Osteoblast (primary cell): ENCODE data around the gene CRHR2. TPM values are rescaled to one million over a fixed set of nuclear protein-coding genes. Genes with fewer than 3 reads are reported as not detected.

ENCODE experiments used
- DNase-seq: peaks from one replicate; pipeline ENCODE4 v3.0.0; 2011; ENCODE audit warnings: low spot score, mixed read lengths; ENCODE audit not compliant: insufficient read length; ENCODE audit errors: missing footprints
- H2AFZ ChIP-seq: 2 replicates; pipeline ENCODE4 v1.6.0; 2011; ENCODE audit warnings: mild to moderate bottlenecking, low read length
- H3K27ac ChIP-seq: 2 replicates; pipeline ENCODE4 v1.5.1; 2011; ENCODE audit warnings: mild to moderate bottlenecking, low read depth, low read length, moderate library complexity
- H3K27me3 ChIP-seq: 2 replicates; pipeline ENCODE4 v1.6.0; 2012; ENCODE audit warnings: mild to moderate bottlenecking, control low read depth, inconsistent platforms, low read length, moderate library complexity; ENCODE audit not compliant: insufficient read depth
- H3K36me3 ChIP-seq: 2 replicates; pipeline ENCODE4 v1.5.1; 2011; ENCODE audit warnings: mild to moderate bottlenecking, low read length, control low read depth, moderate library complexity; ENCODE audit not compliant: insufficient read depth
- H3K4me1 ChIP-seq: 2 replicates; pipeline ENCODE4 v1.5.1; 2011; ENCODE audit warnings: mild to moderate bottlenecking, low read length, control low read depth, moderate library complexity; ENCODE audit not compliant: insufficient read depth
- H3K4me2 ChIP-seq: 2 replicates; pipeline ENCODE4 v1.6.0; 2011; ENCODE audit warnings: mild to moderate bottlenecking, low read length; ENCODE audit not compliant: insufficient read depth
- H3K4me3 ChIP-seq: fragments of 200-600 bp; sonication (generic); 3 replicates; pipeline ENCODE4 v1.5.1; 2012; ENCODE audit warnings: mild to moderate bottlenecking, low read length, inconsistent platforms; ENCODE audit not compliant: insufficient read depth
- H3K79me2 ChIP-seq: 2 replicates; pipeline ENCODE4 v1.6.0; 2012; ENCODE audit warnings: mild to moderate bottlenecking, low read length, control low read depth, inconsistent platforms; ENCODE audit not compliant: insufficient read depth
- H3K9me3 ChIP-seq: 2 replicates; pipeline ENCODE4 v1.5.1; 2011; ENCODE audit warnings: low read depth, low read length, control low read depth
- H4K20me1 ChIP-seq: 2 replicates; pipeline ENCODE4 v1.6.0; 2012; ENCODE audit warnings: mild to moderate bottlenecking, low read length, control low read depth; ENCODE audit not compliant: insufficient read depth
- total RNA-seq: library from RNA; depleted of rRNA; stranded (reverse); fragments of >200 nt; gene quantifications from 2 replicates; pipeline ENCODE4 v1.2.3, GENCODE V29; 2012
- TF ChIP-seq, protein P1 (sequence below): IDR thresholded peaks from 2 replicates; pipeline ENCODE4 v1.5.1; 2011; ENCODE audit warnings: mild to moderate bottlenecking, low read depth, low read length, moderate library complexity; ENCODE audit errors: extremely low read depth

The CRHR2 gene
- total RNA-seq, 1 donor: not detected

DNA sequence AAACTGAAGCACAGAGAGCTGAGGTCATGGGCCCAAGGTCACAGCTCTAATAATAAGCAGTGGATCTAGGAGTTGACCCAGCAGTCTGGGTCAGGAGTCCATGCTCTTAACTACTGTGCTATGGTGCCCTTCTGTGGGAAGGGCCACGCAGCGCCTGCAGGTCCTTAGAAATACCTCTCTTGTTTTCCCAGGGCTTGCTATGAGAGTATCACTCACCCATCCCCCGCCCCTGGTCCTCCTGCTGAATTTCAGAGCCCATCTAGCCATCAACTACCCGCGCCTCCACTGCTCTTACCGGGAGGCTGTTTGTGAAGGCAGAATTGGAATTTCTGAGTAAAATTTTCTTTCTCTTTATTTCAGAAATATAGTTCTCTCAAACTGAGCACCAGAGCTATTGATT lies 27.3 kb upstream of the CRHR2 start:
- DNase-seq: no peak
- Histone ChIP-seq H3K9me3 (no peaks in the 10 kb centered on the region), H3K27me3 (peaks cover 11% of the 10 kb centered on the region), H3K4me2 (no peak overlapping the region), H3K4me1 (no peaks in the 10 kb centered on the region), H3K79me2 (no peaks in the 10 kb centered on the region), H3K4me3 (no peak overlapping the region), H2AFZ (no peak overlapping the region), H3K27ac (no peak overlapping the region), H3K36me3 (no peaks in the 10 kb centered on the region), H4K20me1 (no peaks in the 10 kb centered on the region)
- TF ChIP-seq, protein P1, sequence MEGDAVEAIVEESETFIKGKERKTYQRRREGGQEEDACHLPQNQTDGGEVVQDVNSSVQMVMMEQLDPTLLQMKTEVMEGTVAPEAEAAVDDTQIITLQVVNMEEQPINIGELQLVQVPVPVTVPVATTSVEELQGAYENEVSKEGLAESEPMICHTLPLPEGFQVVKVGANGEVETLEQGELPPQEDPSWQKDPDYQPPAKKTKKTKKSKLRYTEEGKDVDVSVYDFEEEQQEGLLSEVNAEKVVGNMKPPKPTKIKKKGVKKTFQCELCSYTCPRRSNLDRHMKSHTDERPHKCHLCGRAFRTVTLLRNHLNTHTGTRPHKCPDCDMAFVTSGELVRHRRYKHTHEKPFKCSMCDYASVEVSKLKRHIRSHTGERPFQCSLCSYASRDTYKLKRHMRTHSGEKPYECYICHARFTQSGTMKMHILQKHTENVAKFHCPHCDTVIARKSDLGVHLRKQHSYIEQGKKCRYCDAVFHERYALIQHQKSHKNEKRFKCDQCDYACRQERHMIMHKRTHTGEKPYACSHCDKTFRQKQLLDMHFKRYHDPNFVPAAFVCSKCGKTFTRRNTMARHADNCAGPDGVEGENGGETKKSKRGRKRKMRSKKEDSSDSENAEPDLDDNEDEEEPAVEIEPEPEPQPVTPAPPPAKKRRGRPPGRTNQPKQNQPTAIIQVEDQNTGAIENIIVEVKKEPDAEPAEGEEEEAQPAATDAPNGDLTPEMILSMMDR: no peak

DNA sequence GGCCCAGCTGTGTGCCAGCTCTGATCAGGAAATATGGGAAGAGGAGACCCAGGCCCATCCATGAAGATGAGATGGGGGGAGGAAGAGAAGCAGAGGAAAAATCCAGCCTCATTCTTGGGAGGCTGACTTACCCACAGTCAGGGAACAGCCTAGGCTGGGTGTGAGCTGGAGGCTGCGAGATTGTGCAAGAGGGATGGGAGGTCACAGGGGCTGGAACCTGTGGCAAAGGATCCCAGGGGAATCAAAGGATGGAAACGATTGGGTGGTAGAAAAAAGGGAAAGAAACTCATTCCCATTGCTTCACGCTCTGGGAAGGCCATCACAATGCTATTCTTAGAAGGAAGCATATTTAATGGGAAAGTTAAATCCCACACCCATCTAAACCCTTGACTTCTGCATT lies 26.7 kb upstream of the CRHR2 start:
- H3K36me3 ChIP-seq: no peaks in the 10 kb centered on the region
- peak; percentile 90 for DNase-seq
- peaks cover 8% of the 10 kb centered on the region for H3K27me3 ChIP-seq
- no peak overlapping the region for H2AFZ ChIP-seq
- no peak overlapping the region for H3K4me2 ChIP-seq
- no peaks in the 10 kb centered on the region for H4K20me1 ChIP-seq
- H3K79me2 ChIP-seq: no peaks in the 10 kb centered on the region
- no peak overlapping the region for H3K4me3 ChIP-seq
- no peak overlapping the region for H3K27ac ChIP-seq
- H3K9me3 ChIP-seq: no peaks in the 10 kb centered on the region
- no peaks in the 10 kb centered on the region for H3K4me1 ChIP-seq
- TF ChIP-seq, protein P1: no peak

DNA sequence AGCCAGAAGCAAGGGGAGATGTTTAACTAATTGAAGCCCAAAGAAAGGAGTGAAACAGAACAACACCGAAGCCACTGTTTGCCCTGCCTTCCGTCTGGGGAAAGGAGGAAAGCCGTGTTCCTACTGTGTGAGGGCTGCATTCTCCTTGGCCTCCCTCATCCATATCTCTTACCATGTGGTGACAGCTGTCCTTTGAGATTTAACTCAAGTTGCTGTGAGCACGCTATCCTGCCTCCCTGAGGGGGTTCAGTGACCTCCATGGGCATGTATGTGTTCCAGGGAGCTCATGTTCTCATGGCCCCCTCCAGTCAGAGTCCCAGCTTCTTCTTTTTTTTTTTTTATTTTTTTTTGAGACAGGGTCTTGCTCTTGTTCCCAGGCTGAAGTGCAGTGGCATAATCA lies 26.2 kb upstream of the CRHR2 start:
- Histone ChIP-seq H3K27ac (no peak overlapping the region), H3K4me3 (no peak overlapping the region), H3K4me1 (no peaks in the 10 kb centered on the region), H3K36me3 (no peaks in the 10 kb centered on the region), H3K79me2 (no peaks in the 10 kb centered on the region), H3K4me2 (no peak overlapping the region), H2AFZ (no peak overlapping the region), H3K27me3 (peaks cover 8% of the 10 kb centered on the region), H3K9me3 (no peaks in the 10 kb centered on the region), H4K20me1 (no peaks in the 10 kb centered on the region)
- TF ChIP-seq, protein P1: no peak
- peak; percentile 56 for DNase-seq

DNA sequence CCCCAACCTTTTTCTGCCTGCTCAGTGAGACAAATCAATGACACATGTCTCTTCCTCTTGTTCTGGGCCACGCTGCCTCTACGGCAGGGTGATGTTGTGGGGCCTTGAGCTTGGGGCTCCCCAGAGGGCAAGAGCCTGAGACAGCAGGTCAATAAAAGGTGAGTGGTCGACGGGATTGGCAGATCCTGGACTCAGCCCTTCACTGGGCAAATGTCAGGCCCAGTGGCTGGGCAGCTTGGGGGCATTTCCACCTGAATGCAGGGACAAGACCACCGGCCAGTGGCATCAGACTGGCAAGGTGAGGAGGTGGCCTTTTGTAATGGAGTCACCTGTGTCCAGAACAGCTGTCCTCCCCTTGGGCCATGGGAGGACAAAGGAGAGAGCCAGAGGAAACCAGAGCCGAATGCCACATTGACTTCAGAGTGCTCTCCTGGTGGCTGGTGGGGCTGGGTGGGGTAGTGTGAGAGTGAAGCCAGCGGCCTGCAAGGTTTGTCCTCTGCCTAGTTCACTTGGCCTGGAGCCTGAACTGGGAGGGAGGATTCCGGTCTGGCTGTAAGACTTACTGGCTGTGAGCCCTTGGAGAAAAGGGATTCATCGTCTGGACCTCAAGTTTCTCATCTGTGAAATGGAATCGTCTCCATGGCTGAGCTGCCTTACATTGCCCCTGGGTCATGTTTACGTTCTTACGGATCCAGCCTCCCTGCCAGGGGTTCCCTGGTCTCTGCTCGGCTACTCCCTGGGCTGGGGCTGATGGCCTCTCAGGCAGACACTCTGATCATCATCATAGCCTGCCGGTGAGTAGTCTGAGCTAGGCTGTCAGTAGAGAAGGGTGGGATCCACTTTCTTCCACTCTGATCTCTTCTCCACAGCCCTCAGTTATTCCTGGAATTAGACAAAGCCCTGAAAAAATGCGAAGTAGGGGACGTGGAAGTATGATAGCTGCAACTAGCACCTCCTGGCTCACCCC lies 25.4 kb upstream of the CRHR2 start:
- peaks cover 11% of the 10 kb centered on the region for H3K27me3 ChIP-seq
- no peaks in the 10 kb centered on the region for H3K9me3 ChIP-seq
- DNase-seq: peak; percentile 66
- no peak overlapping the region for H2AFZ ChIP-seq
- H3K4me3 ChIP-seq: no peak overlapping the region
- TF ChIP-seq, protein P1: no peak
- no peaks in the 10 kb centered on the region for H3K79me2 ChIP-seq
- no peak overlapping the region for H3K4me2 ChIP-seq
- H4K20me1 ChIP-seq: no peaks in the 10 kb centered on the region
- H3K27ac ChIP-seq: no peak overlapping the region
- no peaks in the 10 kb centered on the region for H3K36me3 ChIP-seq
- no peaks in the 10 kb centered on the region for H3K4me1 ChIP-seq
